HepG2 (cell line): ENCODE data around the gene SCO1. TPM values are rescaled to one million over a fixed set of nuclear protein-coding genes. Genes with fewer than 3 reads are reported as not detected.

Source experiments
- E2F5 ChIP-seq: sonication (generic); formaldehyde crosslinking; conservative IDR thresholded peaks from 2 replicates; pipeline ENCODE4 v1.4.0; 2020; ENCODE audit warnings: missing genetic modification reagents
- HMGA1 ChIP-seq: sonication (generic); formaldehyde crosslinking; conservative IDR thresholded peaks from 2 replicates; pipeline ENCODE4 v1.4.0; 2020; ENCODE audit warnings: missing genetic modification reagents
- KAT2B ChIP-seq: fragments of 150-350 bp; IDR thresholded peaks from 2 replicates; pipeline ENCODE4 v1.6.1; 2014; ENCODE audit warnings: low read depth, low read length, borderline replicate concordance
- KLF16 ChIP-seq, 2 experiments: sonication (generic) in 1 of 2; formaldehyde crosslinking in 1 of 2; IDR thresholded peaks; 2 replicates each; pipeline versions ENCODE4 v1.6.1 to v1.8.0; 2016 to 2023; ENCODE audit warnings: missing genetic modification reagents in 2 of 2, missing compliant biosample characterization in 1 of 2
- MAF1 ChIP-seq: sonication (generic); formaldehyde crosslinking; IDR thresholded peaks from 2 replicates; pipeline ENCODE4 v1.5.0; 2020; ENCODE audit warnings: missing genetic modification reagents, borderline replicate concordance
- MLLT10 ChIP-seq: sonication (generic); formaldehyde crosslinking; IDR thresholded peaks from 2 replicates; pipeline ENCODE4 v1.4.0; 2020; ENCODE audit warnings: missing genetic modification reagents
- NFKBIZ ChIP-seq: IDR thresholded peaks from 2 replicates; pipeline ENCODE4 v1.6.1; 2018; ENCODE audit warnings: missing genetic modification reagents, missing compliant biosample characterization
- RFX5 ChIP-seq: IDR thresholded peaks from 2 replicates; pipeline ENCODE4 v1.6.1; 2011; ENCODE audit warnings: low read depth, low read length, improper control_type of control experiment
- SETDB1 ChIP-seq: sonication (generic); formaldehyde crosslinking; IDR thresholded peaks from 2 replicates; pipeline ENCODE4 v1.5.1; 2020; ENCODE audit warnings: missing genetic modification reagents, mild to moderate bottlenecking, borderline replicate concordance
- SMAD1 ChIP-seq: sonication (generic); formaldehyde crosslinking; IDR thresholded peaks from 2 replicates; pipeline ENCODE4 v1.4.0; 2020; ENCODE audit warnings: missing genetic modification reagents, low read depth, mild to moderate bottlenecking, borderline replicate concordance
- SMARCC2 ChIP-seq: fragments of 450-650 bp; IDR thresholded peaks from 2 replicates; pipeline ENCODE4 v1.6.1; 2017; ENCODE audit warnings: antibody characterized with exemption, mild to moderate bottlenecking
- TAF15 ChIP-seq: fragments of 200-400 bp; formaldehyde crosslinking; IDR thresholded peaks from one replicate; pipeline ENCODE4 v1.6.1; 2018; ENCODE audit warnings: mild to moderate bottlenecking, low read depth, low read length; ENCODE audit not compliant: poor library complexity, severe bottlenecking
- TBX2 ChIP-seq: sonication (generic); formaldehyde crosslinking; IDR thresholded peaks from 2 replicates; pipeline ENCODE4 v1.5.0; 2020; ENCODE audit warnings: missing genetic modification reagents, mild to moderate bottlenecking, borderline replicate concordance
- TCF12 ChIP-seq, 2 experiments: fragments of 450-650 bp in 1 of 2; sonication (generic) in 1 of 2; formaldehyde crosslinking in 1 of 2; IDR thresholded peaks; 2 replicates each; pipeline versions ENCODE4 v1.6.1 to v1.8.0; 2017 to 2022; ENCODE audit warnings: antibody characterized with exemption in 1 of 2, mild to moderate bottlenecking in 1 of 2, missing genetic modification reagents in 1 of 2, moderate library complexity in 1 of 2
- WIZ ChIP-seq: sonication (generic); formaldehyde crosslinking; IDR thresholded peaks from 2 replicates; pipeline ENCODE4 v1.5.1; 2020; ENCODE audit warnings: mild to moderate bottlenecking, missing genetic modification reagents
- ZNF264 ChIP-seq: sonication (generic); formaldehyde crosslinking; IDR thresholded peaks from 2 replicates; pipeline ENCODE4 v1.4.0; 2020; ENCODE audit warnings: missing genetic modification reagents
- ZNF274 ChIP-seq: sonication (generic); formaldehyde crosslinking; IDR thresholded peaks from 2 replicates; pipeline ENCODE4 v1.5.1; 2020; ENCODE audit warnings: mild to moderate bottlenecking, missing genetic modification reagents
- ZNF280D ChIP-seq: sonication (generic); formaldehyde crosslinking; IDR thresholded peaks from 2 replicates; pipeline ENCODE4 v1.5.1; 2020; ENCODE audit warnings: mild to moderate bottlenecking, missing genetic modification reagents
- ZNF333 ChIP-seq: sonication (generic); formaldehyde crosslinking; IDR thresholded peaks from 2 replicates; pipeline ENCODE4 v1.4.0; 2020; ENCODE audit warnings: mild to moderate bottlenecking, missing genetic modification reagents, borderline replicate concordance
- ZNF781 ChIP-seq: sonication (generic); formaldehyde crosslinking; IDR thresholded peaks from 2 replicates; pipeline ENCODE4 v1.5.1; 2020; ENCODE audit warnings: borderline replicate concordance, mild to moderate bottlenecking, missing genetic modification reagents; ENCODE audit errors: not compliant biosample characterization
- ZNF782 ChIP-seq: sonication (generic); formaldehyde crosslinking; IDR thresholded peaks from 2 replicates; pipeline ENCODE4 v1.4.0; 2020; ENCODE audit warnings: missing genetic modification reagents, mild to moderate bottlenecking, borderline replicate concordance
- polyA plus RNA-seq, 8 experiments: library from polyadenylated mRNA; depleted of rRNA in 3 of 8; stranded (reverse) in 7 of 8; unstranded in 1 of 8; fragments of >200 nt; fragmentation: Illumina TruSeq in 4 of 8; extraction: Trizol in 4 of 8; gene quantifications; 2 replicates each; pipeline versions ENCODE4 v1.2.1 to v1.2.3, GENCODE V29; 2011 to 2016; ENCODE audit warnings: low read depth in 4 of 8, missing spikeins in 1 of 8, mixed read lengths in 1 of 8; ENCODE audit not compliant: insufficient read depth in 1 of 8
- total RNA-seq, 5 experiments: library from RNA; depleted of rRNA; stranded (reverse); fragments of >200 nt; fragmentation: Illumina TruSeq; extraction: Trizol; gene quantifications; 2 replicates each; pipeline ENCODE4 v1.2.3, GENCODE V29; 2016; ENCODE audit warnings: low read depth in 1 of 5
- TF ChIP-seq, protein P1 (sequence below): sonication (generic); formaldehyde crosslinking; IDR thresholded peaks from 2 replicates; pipeline ENCODE4 v1.8.0; 2022; ENCODE audit warnings: mild to moderate bottlenecking, missing genetic modification reagents, borderline replicate concordance
- TF ChIP-seq, protein P2 (sequence below): sonication (generic); formaldehyde crosslinking; IDR thresholded peaks from 2 replicates; pipeline ENCODE4 v1.4.0; 2020; ENCODE audit warnings: missing genetic modification reagents

SCO1 gene
- total and polyA plus RNA-seq, 2 of the 13 experiments (the other 11 are each of a cell fraction or from before 2014, with no cell fraction given), result 11.4 to 50.3 TPM

- TF ChIP-seq WIZ (CRISPR knock-in tag) (no peak), ZNF274 (CRISPR knock-in tag) (peak; percentile 82; the same call in 1 of the 2 replicates), ZNF782 (CRISPR knock-in tag) (peak; percentile 78; the same call in 1 of the 2 replicates), MLLT10 (peak; percentile 38; the same call in 1 of the 2 replicates), SMAD1 (CRISPR knock-in tag) (no peak), TBX2 (peak; percentile 84), ZNF781 (no peak), NFKBIZ (CRISPR knock-in tag) (no peak), HMGA1 (CRISPR knock-in tag) (no peak), E2F5 (no peak), ZNF333 (CRISPR knock-in tag) (no peak), RFX5 (no peak), TAF15 (no peak), TCF12 (IDR thresholded peaks at IDR 0.05) (no peak), TCF12 (CRISPR knock-in tag; IDR thresholded peaks at IDR 0.05) (no peak), ZNF264 (CRISPR knock-in tag) (peak; percentile 90), KAT2B (no peak), SMARCC2 (no peak), ZNF280D (CRISPR knock-in tag) (0 out of 2 replicates have a peak, but pooled peaks have one; percentile 26), SETDB1 (no peak), KLF16 (CRISPR knock-in tag; IDR thresholded peaks at IDR 0.05) (peak in 1 of 2 experiments; percentile 93; a peak in 2 of 4 replicates), MAF1 (CRISPR knock-in tag) (peak; percentile 93)
- TF ChIP-seq, protein P1, sequence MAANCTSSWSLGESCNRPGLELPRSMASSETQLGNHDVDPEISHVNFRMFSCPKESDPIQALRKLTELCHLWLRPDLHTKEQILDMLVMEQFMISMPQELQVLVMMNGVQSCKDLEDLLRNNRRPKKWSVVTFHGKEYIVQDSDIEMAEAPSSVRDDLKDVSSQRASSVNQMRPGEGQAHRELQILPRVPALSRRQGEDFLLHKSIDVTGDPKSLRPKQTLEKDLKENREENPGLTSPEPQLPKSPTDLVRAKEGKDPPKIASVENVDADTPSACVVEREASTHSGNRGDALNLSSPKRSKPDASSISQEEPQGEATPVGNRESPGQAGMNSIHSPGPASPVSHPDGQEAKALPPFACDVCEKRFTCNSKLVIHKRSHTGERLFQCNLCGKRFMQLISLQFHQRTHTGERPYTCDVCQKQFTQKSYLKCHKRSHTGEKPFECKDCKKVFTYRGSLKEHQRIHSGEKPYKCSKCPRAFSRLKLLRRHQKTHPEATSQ (CRISPR knock-in tag), result 0 out of 2 replicates have a peak, but pooled peaks have one; percentile 47
- TF ChIP-seq, protein P2, sequence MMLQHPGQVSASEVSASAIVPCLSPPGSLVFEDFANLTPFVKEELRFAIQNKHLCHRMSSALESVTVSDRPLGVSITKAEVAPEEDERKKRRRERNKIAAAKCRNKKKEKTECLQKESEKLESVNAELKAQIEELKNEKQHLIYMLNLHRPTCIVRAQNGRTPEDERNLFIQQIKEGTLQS (CRISPR knock-in tag), result peak; percentile 51; the same call in 1 of the 2 replicates
These were observed at the start of gene SCO1, which contains the start of gene ADPRM (continued) for GRCh38 chr17:10697092-10698081.
